Keratinocyte (primary cell): ENCODE measurements around the gene LPCAT1. TPM values are rescaled to one million over a fixed set of nuclear protein-coding genes. Genes with fewer than 3 reads are reported as not detected.

Source experiments
- DNase-seq: peaks from one replicate; pipeline ENCODE4 v3.0.0-alpha.2; 2011; ENCODE audit warnings: low read depth, missing footprints, low spot score
- FAIRE-seq: peaks from 2 replicates; lab custom pipeline; 2011; peaks lifted over from hg19 to GRCh38; lab: Jason Lieb, UNC
- H2AFZ ChIP-seq: 2 replicates; pipeline ENCODE4 v1.6.0; 2012; ENCODE audit warnings: low read length, control low read depth, inconsistent platforms; ENCODE audit not compliant: control insufficient read depth
- H3K27ac ChIP-seq: 2 replicates; pipeline ENCODE4 v1.5.1; 2011; ENCODE audit warnings: low read length; ENCODE audit not compliant: control insufficient read depth, insufficient read depth
- H3K27me3 ChIP-seq: 3 replicates; pipeline ENCODE4 v1.6.0; 2011; ENCODE audit warnings: low read length; ENCODE audit not compliant: control insufficient read depth, insufficient read depth; ENCODE audit errors: extremely low read depth
- H3K36me3 ChIP-seq, 2 experiments: 2 replicates in 1 of 2; 3 replicates in 1 of 2; pipeline ENCODE4 v1.5.1; 2011; ENCODE audit warnings: low read length in 2 of 2, mild to moderate bottlenecking in 1 of 2; ENCODE audit not compliant: control insufficient read depth in 2 of 2, insufficient read depth in 2 of 2; ENCODE audit errors: extremely low read depth in 1 of 2
- H3K4me1 ChIP-seq: 3 replicates; pipeline ENCODE4 v1.5.1; 2011; ENCODE audit warnings: low read length; ENCODE audit not compliant: control insufficient read depth, insufficient read depth; ENCODE audit errors: extremely low read depth
- H3K4me2 ChIP-seq: 3 replicates; pipeline ENCODE4 v1.6.0; 2011; ENCODE audit warnings: low read depth, low read length; ENCODE audit not compliant: control insufficient read depth, insufficient read depth; ENCODE audit errors: extremely low read depth
- H3K4me3 ChIP-seq, 3 experiments: fragments of 200-600 bp in 1 of 3; sonication (generic) in 1 of 3; 2 replicates in 2 of 3; 3 replicates in 1 of 3; pipeline ENCODE4 v1.5.1; 2011 to 2016; ENCODE audit warnings: low read length in 3 of 3, mild to moderate bottlenecking in 3 of 3, control low read depth in 2 of 3, inconsistent platforms in 1 of 3, low read depth in 1 of 3, mixed read lengths in 1 of 3, mixed run types in 1 of 3, moderate library complexity in 1 of 3; ENCODE audit not compliant: control insufficient read depth in 2 of 3, insufficient read depth in 2 of 3; ENCODE audit errors: extremely low read depth in 1 of 3
- H3K79me2 ChIP-seq: 2 replicates; pipeline ENCODE4 v1.6.0; 2012; ENCODE audit warnings: low read length; ENCODE audit not compliant: control insufficient read depth, insufficient read depth
- H3K9ac ChIP-seq: 3 replicates; pipeline ENCODE4 v1.6.0; 2011; ENCODE audit warnings: low read length; ENCODE audit not compliant: control insufficient read depth, insufficient read depth; ENCODE audit errors: extremely low read depth
- H3K9me1 ChIP-seq: 3 replicates; pipeline ENCODE4 v1.6.0; 2011; ENCODE audit warnings: low read length; ENCODE audit not compliant: control insufficient read depth, insufficient read depth; ENCODE audit errors: extremely low read depth
- H3K9me3 ChIP-seq: 2 replicates; pipeline ENCODE4 v1.5.1; 2012; ENCODE audit warnings: low read depth, low read length; ENCODE audit not compliant: control insufficient read depth
- H4K20me1 ChIP-seq: 3 replicates; pipeline ENCODE4 v1.6.0; 2011; ENCODE audit warnings: low read length; ENCODE audit not compliant: control insufficient read depth, insufficient read depth; ENCODE audit errors: extremely low read depth
- EZH2 ChIP-seq: IDR thresholded peaks from one replicate; pipeline ENCODE4 v1.6.1; 2012; ENCODE audit warnings: inconsistent platforms, mild to moderate bottlenecking, low read length, moderate library complexity
- dilution Hi-C: fragments of 300-500 bp; cut with MboI; formaldehyde crosslinking; loops from one replicate; pipeline ENCODE4 v1.7.0; 2020; ENCODE audit warnings: low sequenced_read_pairs; ENCODE audit not compliant: extremely low pct_ligation_motif_present
- polyA plus RNA-seq, 5 experiments: library from polyadenylated mRNA; depleted of rRNA in 3 of 5; stranded (reverse) in 3 of 5; stranded (forward) in 1 of 5; unstranded in 1 of 5; fragments of >200 nt; gene quantifications; 1 replicate in 1 of 5; 2 replicates in 3 of 5; 3 replicates in 1 of 5; pipeline versions ENCODE4 v1.2.1 to v1.2.3, GENCODE V29; 2011 to 2012; ENCODE audit warnings: missing spikeins in 2 of 5, low read depth in 1 of 5, low replicate concordance in 1 of 5
- TF ChIP-seq, protein P1 (sequence below), 3 experiments: IDR thresholded peaks in 1 of 3; conservative IDR thresholded peaks in 1 of 3; optimal IDR thresholded peaks in 1 of 3; 2 replicates in 2 of 3; 3 replicates in 1 of 3; pipeline versions ENCODE3 to v1.5.1; 2011; ENCODE audit warnings: low read length in 3 of 3, mild to moderate bottlenecking in 3 of 3, moderate library complexity in 2 of 3, control low read depth in 1 of 3, inconsistent platforms in 1 of 3; ENCODE audit not compliant: insufficient read depth in 2 of 3; ENCODE audit errors: extremely low read depth in 1 of 3

LPCAT1 gene
- polyA plus RNA-seq, 1 donor (not counting 4 experiments of a cell fraction or from before 2014, with no cell fraction given) = 32.9 TPM

DNA sequence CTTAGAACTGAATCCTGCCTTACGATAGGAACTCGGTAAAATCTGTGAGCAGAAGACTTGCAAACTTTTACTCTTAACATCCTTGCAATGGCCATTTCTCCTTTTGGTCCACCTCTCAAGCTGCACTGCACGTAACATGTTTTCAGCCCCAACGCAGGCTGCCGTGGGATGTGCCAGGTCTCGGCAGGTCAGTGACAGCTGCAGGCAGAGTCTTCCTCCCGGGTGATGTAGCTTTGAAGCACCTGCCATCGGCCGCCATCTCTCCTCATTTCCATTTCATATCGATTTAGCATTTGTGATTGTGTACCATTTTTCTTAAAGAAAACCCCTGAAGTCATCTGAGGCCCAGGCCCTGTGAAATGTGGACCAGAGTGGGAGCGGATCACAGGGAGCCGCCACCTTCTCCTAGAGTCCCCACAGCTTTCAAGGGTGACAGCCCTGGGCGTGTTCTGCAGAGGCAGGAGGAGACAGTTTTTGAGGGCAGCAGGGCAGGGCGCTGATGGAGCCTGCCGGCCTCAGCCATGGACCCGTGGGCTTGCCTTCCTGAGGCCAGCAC is 25.8 kb upstream of the LPCAT1 start:
- TF ChIP-seq, protein P1, sequence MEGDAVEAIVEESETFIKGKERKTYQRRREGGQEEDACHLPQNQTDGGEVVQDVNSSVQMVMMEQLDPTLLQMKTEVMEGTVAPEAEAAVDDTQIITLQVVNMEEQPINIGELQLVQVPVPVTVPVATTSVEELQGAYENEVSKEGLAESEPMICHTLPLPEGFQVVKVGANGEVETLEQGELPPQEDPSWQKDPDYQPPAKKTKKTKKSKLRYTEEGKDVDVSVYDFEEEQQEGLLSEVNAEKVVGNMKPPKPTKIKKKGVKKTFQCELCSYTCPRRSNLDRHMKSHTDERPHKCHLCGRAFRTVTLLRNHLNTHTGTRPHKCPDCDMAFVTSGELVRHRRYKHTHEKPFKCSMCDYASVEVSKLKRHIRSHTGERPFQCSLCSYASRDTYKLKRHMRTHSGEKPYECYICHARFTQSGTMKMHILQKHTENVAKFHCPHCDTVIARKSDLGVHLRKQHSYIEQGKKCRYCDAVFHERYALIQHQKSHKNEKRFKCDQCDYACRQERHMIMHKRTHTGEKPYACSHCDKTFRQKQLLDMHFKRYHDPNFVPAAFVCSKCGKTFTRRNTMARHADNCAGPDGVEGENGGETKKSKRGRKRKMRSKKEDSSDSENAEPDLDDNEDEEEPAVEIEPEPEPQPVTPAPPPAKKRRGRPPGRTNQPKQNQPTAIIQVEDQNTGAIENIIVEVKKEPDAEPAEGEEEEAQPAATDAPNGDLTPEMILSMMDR (optimal IDR thresholded peaks at IDR 0.05 in 1 of 3, IDR thresholded peaks at IDR 0.05 in 1 of 3, conservative IDR thresholded peaks at IDR 0.05 in 1 of 3; ENCODE audit: extremely low read depth in 1 of 3, insufficient read depth in 2 of 3, low read length in 3 of 3) = no peak
- no peak for TF ChIP-seq EZH2

DNA sequence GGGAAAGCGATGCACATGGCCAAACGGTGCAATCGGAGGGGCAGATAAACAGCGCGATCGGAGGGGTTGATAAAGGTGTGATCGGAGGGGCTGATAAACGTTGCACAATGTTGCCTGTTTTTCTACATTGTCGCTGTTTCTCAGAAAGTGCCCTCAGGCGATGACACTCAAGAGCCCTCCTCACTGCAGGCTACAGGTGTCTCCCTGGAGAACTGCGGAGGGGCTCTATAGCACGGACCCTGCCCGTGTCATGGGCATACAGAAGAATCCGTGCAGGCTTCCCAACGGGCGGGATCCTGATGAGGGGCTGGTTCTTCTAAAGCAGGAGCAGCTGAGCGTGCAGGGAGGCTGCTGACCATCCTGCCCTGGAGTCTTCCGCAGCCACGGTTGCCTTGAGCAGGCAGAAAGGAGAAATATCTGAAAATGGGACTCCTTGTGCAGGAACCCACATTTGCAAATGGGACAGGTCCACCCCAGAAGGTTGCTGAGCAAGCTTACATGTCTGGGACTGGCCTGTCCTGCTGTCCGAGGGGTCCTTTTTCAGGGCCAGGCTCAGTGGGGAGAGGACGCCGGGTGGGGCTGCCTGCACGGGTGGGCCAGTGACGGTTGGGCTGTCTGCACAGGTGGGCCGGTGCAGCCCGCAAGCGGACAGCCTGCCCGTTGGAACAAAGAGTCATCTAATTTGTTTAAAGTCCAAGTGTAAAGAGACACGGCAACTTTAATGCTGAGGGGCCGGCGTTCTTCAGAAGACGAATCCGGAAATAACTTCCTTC is 25.1 kb upstream of the LPCAT1 start:
- TF ChIP-seq, protein P1 (optimal IDR thresholded peaks at IDR 0.05 in 1 of 3, IDR thresholded peaks at IDR 0.05 in 1 of 3, conservative IDR thresholded peaks at IDR 0.05 in 1 of 3; ENCODE audit: extremely low read depth in 1 of 3, insufficient read depth in 2 of 3, low read length in 3 of 3) = no peak
- TF ChIP-seq EZH2 = no peak
- Histone ChIP-seq H3K9me3 (no peaks in the 10 kb centered on the region), H2AFZ (no peak overlapping the region), H3K4me2 (no peak overlapping the region), H3K4me3 (no peak overlapping the region), H3K9ac (no peak overlapping the region), H3K79me2 (no peaks in the 10 kb centered on the region), H3K4me1 (no peaks in the 10 kb centered on the region), H3K36me3 (no peaks in the 10 kb centered on the region), H4K20me1 (no peaks in the 10 kb centered on the region), H3K27me3 (peaks cover 22% of the 10 kb centered on the region), H3K9me1 (no peaks in the 10 kb centered on the region), H3K27ac (no peak overlapping the region)
- DNase-seq (no peak), FAIRE-seq (no peak)
- dilution Hi-C loops = no loop called here

More for the DNA sequence above, 25.8 kb upstream of the LPCAT1 start:
- Histone ChIP-seq H3K4me1 (no peaks in the 10 kb centered on the region), H3K27me3 (peaks cover 24% of the 10 kb centered on the region), H3K4me3 (no peak overlapping the region), H3K36me3 (no peaks in the 10 kb centered on the region), H3K4me2 (no peak overlapping the region), H3K79me2 (no peaks in the 10 kb centered on the region), H4K20me1 (no peaks in the 10 kb centered on the region), H3K9me3 (no peaks in the 10 kb centered on the region), H3K27ac (no peak overlapping the region), H3K9me1 (no peaks in the 10 kb centered on the region), H2AFZ (no peak overlapping the region), H3K9ac (no peak overlapping the region)
- no peak for DNase-seq
- no peak for FAIRE-seq
- dilution Hi-C loops = no loop called here
